Measurements from ENCODE around the gene ARID1B. TPM values are rescaled to one million over a fixed set of nuclear protein-coding genes. Genes with fewer than 3 reads are reported as not detected.
"Not testable (repeated sequence)": the region's sequence is repeated elsewhere in the genome, so short reads cannot be mapped to it uniquely, and the experiment has no call there.

ARID1B gene
- total and polyA plus RNA-seq, 12 donors, result 11.2 to 63.2 (median 52.2) TPM

DNA sequence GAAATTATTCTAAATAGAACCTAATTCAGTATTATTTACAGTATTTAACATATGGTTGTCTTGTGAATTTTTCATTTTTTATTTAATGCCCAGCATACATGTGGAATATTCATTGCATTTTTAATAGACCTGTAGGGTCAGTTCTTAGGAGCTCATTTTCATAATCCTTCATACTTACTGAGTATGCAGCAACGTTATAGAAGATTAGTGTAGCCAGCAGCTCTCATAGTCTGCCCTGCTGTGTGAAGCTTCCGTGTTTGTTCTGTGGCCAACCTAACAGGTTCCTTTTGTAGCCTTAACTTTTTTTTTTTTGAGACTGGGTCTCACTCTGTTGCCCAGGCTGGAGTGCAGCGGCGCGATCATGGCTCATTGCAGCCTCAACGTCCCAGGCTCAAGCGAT is 261.4 kb downstream of the ARID1B start:
- ATAC-seq, result no peak
- no peak for DNase-seq
- Histone ChIP-seq H3K27me3 (no peaks in the 10 kb centered on the region), H3K36me3 (no peaks in the 10 kb centered on the region), H3K9me3 (no peaks in the 10 kb centered on the region), H3K4me3 (no peak overlapping the region), H3K27ac (no peak overlapping the region), H3K4me1 (peaks cover 0 to 42% (median 35%) of the 10 kb centered on the region in 9 donors)
- TF ChIP-seq CTCF (IDR thresholded peaks at IDR 0.05), result no peak
- intact Hi-C loops (cut with DNase I), result loop anchor here in 7 of 10 donors (5.0 to 10.0 kb wide), 5 partner anchors 106 to 236 kb away; no protein-coding TSS in a partner anchor
- 94 to 96% methylated on average over 7 of the region's 7 CpGs for WGBS, 2 donors

DNA sequence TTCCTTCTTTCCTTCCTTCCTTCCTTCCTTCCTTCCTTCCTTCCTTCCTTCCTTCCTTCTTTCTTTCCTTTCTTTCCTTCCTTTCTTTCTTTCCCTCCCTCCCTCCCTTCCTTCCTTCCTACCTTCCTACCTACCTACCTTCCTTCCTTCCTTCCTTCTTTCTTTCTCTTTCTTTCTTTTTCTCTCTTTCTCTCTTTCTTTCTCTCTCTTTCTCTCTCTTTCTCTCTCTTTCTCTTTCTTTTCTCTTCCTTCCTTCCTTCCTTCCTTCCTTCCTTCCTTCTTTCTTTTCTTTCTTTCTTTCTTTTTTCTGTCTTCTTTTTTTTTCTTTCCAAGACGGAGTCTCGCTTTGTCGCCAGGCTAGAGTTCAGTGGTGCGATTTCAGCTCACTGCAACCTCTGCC is 262.5 kb downstream of the ARID1B start:
- peaks cover 0 to 37% (median 25%) of the 10 kb centered on the region in 9 donors for H3K4me1 ChIP-seq
- WGBS, 2 donors, result 98% methylated on average over 4 of the region's 4 CpGs
- not testable (repeated sequence) for H3K9me3 ChIP-seq, ATAC-seq, H3K4me3 ChIP-seq, DNase-seq, H3K27ac ChIP-seq, H3K27me3 ChIP-seq, H3K36me3 ChIP-seq
- intact Hi-C loops (cut with DNase I), result loop anchor here in 7 of 10 donors (5.0 to 10.0 kb wide), 5 partner anchors 105 to 235 kb away; no protein-coding TSS in a partner anchor

GRCh38 chr6:157040191-157040590 is 263.0 kb downstream of the ARID1B start:
- H3K27me3 ChIP-seq, result no peaks in the 10 kb centered on the region
- H3K9me3 ChIP-seq, result no peaks in the 10 kb centered on the region
- no peak overlapping the region for H3K4me3 ChIP-seq
- no peaks in the 10 kb centered on the region for H3K36me3 ChIP-seq
- intact Hi-C loops (cut with DNase I), result no loop called here
- peaks cover 0 to 34% (median 23%) of the 10 kb centered on the region in 9 donors for H3K4me1 ChIP-seq
- 94 to 97% methylated on average over 7 of the region's 7 CpGs for WGBS, 2 donors
- H3K27ac ChIP-seq, result no peak overlapping the region
- DNase-seq, result no peak
- TF ChIP-seq CTCF (IDR thresholded peaks at IDR 0.05), result no peak
- no peak for ATAC-seq

- peak; percentile 18 to 71 (median 55) for TF ChIP-seq CTCF (IDR thresholded peaks at IDR 0.05)
- no peak overlapping the region for H3K27ac ChIP-seq
- intact Hi-C loops (cut with DNase I), result no loop called here
- H3K4me3 ChIP-seq, result no peak overlapping the region
- WGBS, 2 donors, result 10 to 32% methylated on average over 2 of the region's 2 CpGs
- peaks cover 5 to 63% (median 26%) of the 10 kb centered on the region in 9 donors for H3K4me1 ChIP-seq
- no peaks in the 10 kb centered on the region for H3K36me3 ChIP-seq
- no peak for ATAC-seq
- no peaks in the 10 kb centered on the region for H3K27me3 ChIP-seq
- H3K9me3 ChIP-seq, result no peaks in the 10 kb centered on the region
- DNase-seq, result no peak
Measured at GRCh38 chr6:157045831-157046454, 268.8 kb downstream of the ARID1B start.

DNA sequence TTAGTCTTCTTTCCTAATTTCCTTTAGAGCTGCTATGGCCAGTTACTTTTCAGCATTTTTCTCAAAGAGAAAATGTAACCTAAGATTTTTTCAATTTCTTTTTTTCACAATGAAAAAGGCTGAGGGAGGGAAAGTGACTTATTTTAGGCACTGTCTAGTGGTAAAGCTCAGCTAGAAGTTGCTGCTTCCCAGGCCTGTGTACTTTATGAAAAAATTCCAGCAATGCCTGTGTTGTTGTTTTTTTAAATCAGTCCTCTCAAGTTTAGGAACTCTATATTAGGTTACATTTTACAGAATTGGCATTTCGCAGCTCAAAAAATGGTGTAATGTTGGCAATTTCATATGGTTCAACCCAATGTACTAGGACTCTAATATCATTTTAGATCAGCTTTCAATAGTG is 269.6 kb downstream of the ARID1B start:
- Histone ChIP-seq H3K36me3 (no peaks in the 10 kb centered on the region), H3K4me1 (peaks cover 5 to 68% (median 34%) of the 10 kb centered on the region in 9 donors), H3K27me3 (no peaks in the 10 kb centered on the region), H3K27ac (no peak overlapping the region), H3K4me3 (no peak overlapping the region), H3K9me3 (no peaks in the 10 kb centered on the region)
- intact Hi-C loops (cut with DNase I), result no loop called here
- ATAC-seq (no peak), DNase-seq (no peak)
- no peak for TF ChIP-seq CTCF (IDR thresholded peaks at IDR 0.05)
- WGBS, 2 donors, result 90 to 97% methylated on average over 1 of the region's 1 CpG

All from heart right ventricle (tissue), 16 donors.